GM12878 (cell line): ENCODE measurements around the gene HDAC8.

Experiments
- CEBPB ChIP-seq, 2 experiments: fragments of 150-350 bp in 1 of 2; IDR thresholded peaks; 2 replicates each; pipeline ENCODE4 v1.6.1; 2012 to 2014; ENCODE audit warnings: low read depth in 2 of 2, low read length in 2 of 2, borderline replicate concordance in 1 of 2, inconsistent platforms in 1 of 2
- CTCF ChIP-seq, 3 experiments: IDR thresholded peaks in 2 of 3; conservative IDR thresholded peaks in 1 of 3; 2 replicates each; pipeline ENCODE4 v1.5.1; 2011; ENCODE audit warnings: low read depth in 3 of 3, low read length in 3 of 3, mild to moderate bottlenecking in 3 of 3, control low read depth in 2 of 3, moderate library complexity in 2 of 3, inconsistent platforms in 1 of 3, mixed read lengths in 1 of 3; ENCODE audit not compliant: control insufficient read depth in 2 of 3, insufficient read depth in 1 of 3; ENCODE audit errors: extremely low read depth in 1 of 3
- IRF3 ChIP-seq: fragments of 450-650 bp; IDR thresholded peaks from 2 replicates; pipeline ENCODE4 v1.6.1; 2014; ENCODE audit warnings: mild to moderate bottlenecking
- POLR2A ChIP-seq: IDR thresholded peaks from 2 replicates; pipeline ENCODE4 v1.6.1; 2011; ENCODE audit warnings: low read depth, mild to moderate bottlenecking, low read length

GRCh38 chrX:72569786-72570185 lies 2.9 kb downstream of the HDAC8 start:
- TF ChIP-seq CEBPB (IDR thresholded peaks at IDR 0.05; ENCODE audit: borderline replicate concordance in 1 of 2, low read depth in 2 of 2, low read length in 2 of 2), result no peak
- TF ChIP-seq CTCF (IDR thresholded peaks at IDR 0.05 in 2 of 3, conservative IDR thresholded peaks at IDR 0.05 in 1 of 3; ENCODE audit: control insufficient read depth in 2 of 3, extremely low read depth in 1 of 3, insufficient read depth in 1 of 3, low read depth in 3 of 3, low read length in 3 of 3), result no peak
- no peak for TF ChIP-seq POLR2A
- no peak for TF ChIP-seq IRF3
